ENCODE measurements around the gene PDE1A. TPM values are rescaled to one million over a fixed set of nuclear protein-coding genes. Genes with fewer than 3 reads are reported as not detected.
"Not testable (repeated sequence)": the region's sequence is repeated elsewhere in the genome, so short reads cannot be mapped to it uniquely, and the experiment has no call there.

The PDE1A gene
- total RNA-seq, 2 experiments from 2014 or later: not detected

DNA sequence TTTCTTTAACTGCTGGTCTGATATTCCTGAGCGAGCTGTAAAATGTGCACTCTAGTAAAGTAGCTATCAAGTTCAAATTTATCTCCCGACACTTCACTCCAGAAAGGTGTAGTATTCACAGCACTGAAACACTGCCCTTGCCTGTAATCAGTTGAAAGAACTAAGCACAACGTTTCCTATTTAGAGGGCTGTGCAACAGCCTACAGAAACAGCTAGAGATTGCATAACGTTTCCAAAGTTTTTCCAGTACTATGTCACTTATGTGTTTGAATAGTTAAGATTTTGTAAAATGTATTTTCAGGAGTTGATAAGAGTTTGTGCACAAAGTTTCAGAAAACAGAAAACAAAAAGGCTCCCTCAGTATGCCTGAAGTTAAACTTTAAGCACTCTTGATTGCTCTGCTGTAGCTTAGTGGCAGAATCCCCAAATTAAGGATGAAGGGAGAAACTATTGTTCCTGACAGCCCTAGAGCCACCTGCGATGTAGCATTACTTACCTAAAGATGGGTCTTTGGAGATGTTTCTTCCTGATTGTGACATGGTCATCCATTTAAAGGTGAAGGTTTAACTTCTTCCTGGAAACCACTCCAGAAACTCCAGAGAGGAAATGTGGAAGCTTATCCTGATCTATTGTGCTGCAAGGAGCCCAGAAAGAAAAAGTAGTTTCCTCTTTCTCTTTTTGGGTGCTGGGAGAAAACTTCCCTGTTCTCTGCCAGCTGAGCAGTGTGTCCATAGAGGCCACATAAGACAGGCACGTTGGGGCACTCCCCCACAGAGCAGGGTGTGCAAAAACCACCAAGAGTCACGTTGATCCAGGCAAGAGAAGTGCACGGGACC, 536 bp downstream of the PDE1A start:
- Mint-ChIP-seq H3K4me3 (no peak overlapping the region), H3K36me3 (no peaks in the 10 kb centered on the region), H3K9me3 (no peaks in the 10 kb centered on the region), H3K27me3 (no peaks in the 10 kb centered on the region), H3K4me1 (no peaks in the 10 kb centered on the region), H3K27ac (no peak overlapping the region)
- no peak for DNase-seq

DNA sequence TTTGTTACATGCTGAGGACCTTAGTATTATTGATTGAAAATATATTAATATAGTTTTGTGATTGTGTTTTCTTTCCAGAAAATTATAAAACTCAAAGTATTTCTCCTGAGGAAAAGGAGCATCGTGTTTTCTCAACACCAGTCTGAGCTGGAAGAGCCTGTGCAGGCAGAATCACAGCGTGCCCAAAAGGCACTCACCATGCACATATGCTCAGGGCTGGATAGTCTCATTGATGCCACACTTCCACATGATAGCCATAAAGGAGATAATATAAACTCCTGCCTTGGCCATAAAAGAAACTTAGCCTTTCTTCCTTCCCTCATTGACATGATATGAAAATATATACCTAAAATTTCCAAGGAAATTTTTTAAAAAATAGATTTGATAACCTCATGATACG, 4.0 kb downstream of the PDE1A start:
- H3K27ac Mint-ChIP-seq: no peak overlapping the region
- H3K4me3 Mint-ChIP-seq: no peak overlapping the region
- H3K36me3 Mint-ChIP-seq: no peaks in the 10 kb centered on the region
- no peaks in the 10 kb centered on the region for H3K4me1 Mint-ChIP-seq
- H3K9me3 Mint-ChIP-seq: no peaks in the 10 kb centered on the region
- DNase-seq: no peak
- no peaks in the 10 kb centered on the region for H3K27me3 Mint-ChIP-seq

DNA sequence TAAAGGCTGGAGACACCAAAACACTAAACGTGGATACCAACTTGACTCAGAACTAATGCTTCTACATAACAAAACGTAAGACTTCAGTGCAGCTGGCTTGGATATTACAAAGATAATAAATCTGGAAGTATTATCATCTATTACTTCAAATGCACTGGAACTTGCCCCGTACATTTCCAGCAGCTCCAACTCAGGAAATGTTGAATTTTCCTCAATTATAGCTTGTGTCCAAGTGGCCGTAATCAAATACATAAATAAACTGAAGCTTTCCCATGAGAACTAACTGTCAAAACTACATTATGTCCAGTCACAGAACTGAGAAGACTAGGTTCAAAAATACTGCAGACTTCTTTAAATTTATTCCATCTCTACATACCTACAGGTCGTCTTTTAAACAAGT, 6.2 kb downstream of the PDE1A start:
- Mint-ChIP-seq H3K4me3 (no peak overlapping the region), H3K9me3 (no peaks in the 10 kb centered on the region), H3K27ac (no peak overlapping the region), H3K36me3 (no peaks in the 10 kb centered on the region), H3K4me1 (no peaks in the 10 kb centered on the region), H3K27me3 (no peaks in the 10 kb centered on the region)
- DNase-seq: no peak

DNA sequence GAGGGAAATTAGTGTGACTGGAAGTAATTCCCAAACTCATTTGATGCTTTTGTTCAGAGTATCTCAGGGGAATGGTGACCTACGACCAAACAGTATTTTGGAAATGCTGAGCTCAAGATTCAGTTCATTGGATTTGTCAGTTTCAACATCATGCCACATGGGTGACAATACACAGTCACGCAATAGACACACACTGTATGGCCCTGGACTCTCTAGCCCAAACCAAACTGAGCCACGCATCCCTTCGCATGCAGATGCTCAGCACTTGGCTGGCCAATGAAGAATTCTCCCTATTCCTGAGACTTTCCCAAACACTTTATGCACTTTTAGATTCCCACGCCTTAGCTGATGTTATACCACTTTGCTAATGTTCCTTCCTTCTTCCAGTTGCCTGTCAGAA, 10.0 kb downstream of the PDE1A start:
- H3K36me3 Mint-ChIP-seq: no peaks in the 10 kb centered on the region
- DNase-seq: no peak
- H3K27me3 Mint-ChIP-seq: no peaks in the 10 kb centered on the region
- no peak overlapping the region for H3K4me3 Mint-ChIP-seq
- H3K9me3 Mint-ChIP-seq: no peaks in the 10 kb centered on the region
- no peaks in the 10 kb centered on the region for H3K4me1 Mint-ChIP-seq
- no peak overlapping the region for H3K27ac Mint-ChIP-seq

DNA sequence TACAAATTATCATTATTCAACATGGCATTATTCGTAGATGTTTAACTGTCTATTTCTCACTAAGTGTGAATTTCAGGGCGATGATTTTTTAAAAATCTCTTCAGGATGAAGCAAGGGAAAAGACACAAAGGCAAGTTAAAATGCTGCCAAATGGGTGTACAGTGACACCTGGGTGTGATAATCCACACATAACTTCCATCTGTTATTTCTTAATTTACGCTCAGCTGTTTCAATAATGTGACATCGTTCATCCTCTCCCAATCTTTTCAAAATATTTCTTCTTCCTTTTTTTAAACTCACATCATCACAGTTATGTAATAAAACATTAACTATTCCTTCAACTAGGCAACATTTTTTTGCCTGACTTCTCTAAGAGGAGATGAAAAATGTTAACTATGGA, 10.6 kb downstream of the PDE1A start:
- Mint-ChIP-seq H3K27me3 (no peaks in the 10 kb centered on the region), H3K4me1 (no peaks in the 10 kb centered on the region)

DNA sequence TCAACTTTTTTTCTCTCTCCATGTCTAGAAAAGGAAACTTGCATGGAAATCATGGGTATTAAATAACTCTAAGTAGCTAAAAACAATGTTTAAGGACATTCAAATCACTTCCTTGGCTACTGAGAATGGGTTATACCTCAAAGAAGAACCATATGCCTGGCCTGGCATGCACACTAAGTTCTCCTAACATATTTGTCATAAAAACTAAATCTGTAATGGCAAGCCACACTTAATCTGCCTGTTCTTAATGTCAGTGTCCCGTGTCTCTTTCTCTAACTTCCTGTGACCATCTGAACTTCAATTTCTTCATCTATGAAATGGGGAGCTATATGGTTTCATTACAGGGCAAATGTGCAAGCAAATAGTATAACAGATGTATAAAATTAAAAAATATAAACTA, 11.1 kb downstream of the PDE1A start:
- H3K36me3 Mint-ChIP-seq: no peaks in the 10 kb centered on the region
- no peak overlapping the region for H3K27ac Mint-ChIP-seq
- H3K27me3 Mint-ChIP-seq: no peaks in the 10 kb centered on the region
- DNase-seq: no peak
- H3K4me3 Mint-ChIP-seq: no peak overlapping the region
- no peaks in the 10 kb centered on the region for H3K9me3 Mint-ChIP-seq
- no peaks in the 10 kb centered on the region for H3K4me1 Mint-ChIP-seq

More for the DNA sequence above, 10.6 kb downstream of the PDE1A start:
- no peak overlapping the region for H3K4me3 Mint-ChIP-seq
- no peaks in the 10 kb centered on the region for H3K36me3 Mint-ChIP-seq
- H3K9me3 Mint-ChIP-seq: no peaks in the 10 kb centered on the region
- DNase-seq: no peak
- no peak overlapping the region for H3K27ac Mint-ChIP-seq

DNA sequence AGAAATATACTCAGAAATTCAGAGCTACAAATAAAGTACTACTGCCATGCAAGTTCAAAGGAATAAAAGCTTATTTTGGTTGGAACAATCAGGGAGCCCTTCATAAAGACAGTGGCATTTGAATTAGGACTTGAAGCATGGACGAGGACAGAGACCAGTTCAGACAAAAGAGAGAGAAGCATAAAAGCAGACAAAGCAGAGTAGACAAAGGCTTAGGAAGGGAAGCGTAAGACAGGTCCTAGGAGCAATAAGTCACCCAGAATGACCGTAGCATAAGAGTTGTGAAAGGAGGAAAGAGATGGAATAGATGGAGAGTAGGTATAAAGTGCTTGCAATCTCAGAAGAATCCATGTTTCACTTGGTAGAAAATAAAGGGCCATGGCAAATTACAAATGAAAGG, 14.0 kb downstream of the PDE1A start:
- Mint-ChIP-seq H3K27me3 (no peaks in the 10 kb centered on the region), H3K27ac (no peak overlapping the region), H3K4me1 (no peaks in the 10 kb centered on the region)

DNA sequence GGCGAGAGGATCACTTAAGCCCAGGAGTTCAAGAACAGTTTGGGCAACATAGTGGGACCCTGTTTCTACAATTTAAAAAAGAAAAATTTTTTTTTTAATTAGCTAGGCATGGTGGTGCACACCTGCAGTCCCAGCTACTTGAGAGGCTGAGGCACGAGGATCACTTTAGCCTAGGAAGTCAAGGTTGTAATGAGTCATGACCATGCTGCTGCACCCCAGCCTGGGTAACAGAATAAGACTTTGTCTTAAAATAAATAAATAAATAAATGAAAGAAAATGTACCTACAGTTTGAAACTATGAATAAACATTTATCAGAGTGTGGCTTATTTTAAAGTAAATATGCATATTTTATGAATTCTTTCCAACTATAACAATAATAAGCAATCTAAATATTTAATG, 16.7 kb downstream of the PDE1A start:
- H3K9me3 Mint-ChIP-seq: no peaks in the 10 kb centered on the region
- no peak for DNase-seq
- H3K27ac Mint-ChIP-seq: no peak overlapping the region
- H3K4me3 Mint-ChIP-seq: no peak overlapping the region
- no peaks in the 10 kb centered on the region for H3K36me3 Mint-ChIP-seq
- no peaks in the 10 kb centered on the region for H3K27me3 Mint-ChIP-seq
- H3K4me1 Mint-ChIP-seq: no peaks in the 10 kb centered on the region

More for the DNA sequence above, 14.0 kb downstream of the PDE1A start:
- Mint-ChIP-seq H3K4me3 (no peak overlapping the region), H3K36me3 (no peaks in the 10 kb centered on the region), H3K9me3 (no peaks in the 10 kb centered on the region)
- DNase-seq: no peak

DNA sequence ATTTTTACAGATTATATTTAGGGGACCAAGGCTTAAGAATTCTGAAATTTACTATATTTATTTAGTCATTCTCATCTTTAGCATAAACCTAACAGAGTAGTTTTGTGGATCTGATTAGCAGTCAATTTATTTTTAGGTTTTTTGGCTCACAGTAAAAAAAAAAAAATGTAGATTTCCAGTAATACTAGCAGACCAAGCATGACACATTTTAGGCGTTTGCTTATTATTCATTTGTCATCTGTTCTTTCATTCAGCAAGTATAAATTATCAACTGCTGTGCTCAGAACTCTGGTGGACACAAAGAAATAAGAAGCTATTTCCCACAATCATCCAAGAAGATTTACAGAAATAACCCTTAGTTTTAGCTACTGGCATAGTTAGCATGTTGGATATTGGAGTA, 20.6 kb downstream of the PDE1A start:
- no peaks in the 10 kb centered on the region for H3K36me3 Mint-ChIP-seq
- H3K4me3 Mint-ChIP-seq: no peak overlapping the region
- no peaks in the 10 kb centered on the region for H3K9me3 Mint-ChIP-seq
- no peaks in the 10 kb centered on the region for H3K27me3 Mint-ChIP-seq
- DNase-seq: no peak
- H3K4me1 Mint-ChIP-seq: no peaks in the 10 kb centered on the region
- H3K27ac Mint-ChIP-seq: no peak overlapping the region

DNA sequence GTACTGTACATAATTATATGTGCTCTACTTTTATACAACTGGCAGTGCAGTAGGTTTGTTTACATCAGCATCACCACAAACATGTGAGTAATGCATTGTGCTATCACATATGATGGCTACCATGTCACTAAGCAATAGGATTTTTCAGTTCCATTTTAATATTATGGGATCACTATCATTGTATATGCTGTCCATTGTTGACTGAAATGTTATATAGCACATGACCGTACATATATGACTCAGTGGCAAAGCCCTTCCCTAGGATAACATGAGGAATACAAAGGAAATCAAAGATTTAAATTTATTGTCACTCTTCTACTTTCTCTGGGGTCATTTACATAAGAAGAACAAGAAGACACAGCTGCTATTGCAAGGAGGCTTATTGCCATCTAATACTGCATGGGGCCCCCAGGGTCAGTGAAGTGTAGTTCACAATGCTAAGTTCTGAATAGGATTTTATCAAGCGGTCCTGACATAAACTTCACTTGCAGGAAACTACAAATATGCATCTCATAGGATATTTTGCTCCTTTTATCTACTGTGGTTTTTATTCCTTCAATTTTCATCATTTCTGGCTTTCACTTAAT, 21.8 kb downstream of the PDE1A start:
- no peaks in the 10 kb centered on the region for H3K4me1 Mint-ChIP-seq
- H3K27ac Mint-ChIP-seq: no peak overlapping the region
- H3K36me3 Mint-ChIP-seq: no peaks in the 10 kb centered on the region
- H3K4me3 Mint-ChIP-seq: no peak overlapping the region
- no peak for DNase-seq
- no peaks in the 10 kb centered on the region for H3K27me3 Mint-ChIP-seq
- H3K9me3 Mint-ChIP-seq: no peaks in the 10 kb centered on the region

DNA sequence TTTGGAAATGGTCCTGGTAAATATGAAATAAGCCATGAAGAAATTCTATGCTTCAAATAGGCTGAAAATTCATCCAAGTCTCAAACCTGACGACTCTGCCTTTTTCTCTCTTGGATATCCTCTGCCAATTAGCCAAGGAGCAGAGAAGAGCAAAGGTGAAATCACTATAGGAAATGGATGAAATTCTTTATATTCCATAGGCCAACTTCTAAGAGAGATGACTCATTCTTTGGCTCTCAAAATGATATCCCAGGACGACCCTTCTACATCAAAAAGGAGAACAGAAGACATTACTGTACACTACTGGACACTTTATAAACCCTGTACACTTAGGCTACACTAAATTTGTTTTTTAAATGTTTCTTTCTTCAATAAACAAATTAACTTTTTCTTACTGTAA, 22.7 kb downstream of the PDE1A start:
- Mint-ChIP-seq H3K4me1 (no peaks in the 10 kb centered on the region), H3K27ac (no peak overlapping the region), H3K9me3 (no peaks in the 10 kb centered on the region), H3K36me3 (no peaks in the 10 kb centered on the region), H3K4me3 (no peak overlapping the region), H3K27me3 (no peaks in the 10 kb centered on the region)
- no peak for DNase-seq

DNA sequence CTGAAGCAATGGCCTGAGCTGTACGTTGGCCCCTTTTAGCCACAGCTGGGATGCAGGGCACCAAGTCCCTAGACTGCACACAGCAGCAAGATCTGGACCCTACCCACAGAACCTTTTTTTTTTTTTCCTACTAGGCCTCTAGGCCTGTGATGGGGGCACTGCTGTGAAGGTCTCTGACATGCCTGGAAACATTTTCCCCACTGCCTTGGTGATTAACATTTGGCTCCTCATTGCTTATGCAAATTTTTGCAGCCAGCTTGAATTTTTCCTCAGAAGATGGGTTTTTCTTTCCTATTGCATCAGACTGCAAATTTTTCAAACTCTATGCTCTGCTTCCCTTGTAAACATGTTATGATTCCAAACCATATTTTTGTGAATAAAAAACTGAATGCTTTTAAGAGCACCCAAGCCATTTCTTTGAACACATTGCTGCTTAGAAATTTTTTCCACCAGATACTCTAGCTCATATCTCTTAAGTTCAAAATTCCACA, 33.5 kb downstream of the PDE1A start:
- Mint-ChIP-seq H3K4me3 (no peak overlapping the region), H3K4me1 (no peaks in the 10 kb centered on the region), H3K27me3 (no peaks in the 10 kb centered on the region), H3K9me3 (no peaks in the 10 kb centered on the region), H3K27ac (no peak overlapping the region), H3K36me3 (no peaks in the 10 kb centered on the region)
- no peak for DNase-seq

DNA sequence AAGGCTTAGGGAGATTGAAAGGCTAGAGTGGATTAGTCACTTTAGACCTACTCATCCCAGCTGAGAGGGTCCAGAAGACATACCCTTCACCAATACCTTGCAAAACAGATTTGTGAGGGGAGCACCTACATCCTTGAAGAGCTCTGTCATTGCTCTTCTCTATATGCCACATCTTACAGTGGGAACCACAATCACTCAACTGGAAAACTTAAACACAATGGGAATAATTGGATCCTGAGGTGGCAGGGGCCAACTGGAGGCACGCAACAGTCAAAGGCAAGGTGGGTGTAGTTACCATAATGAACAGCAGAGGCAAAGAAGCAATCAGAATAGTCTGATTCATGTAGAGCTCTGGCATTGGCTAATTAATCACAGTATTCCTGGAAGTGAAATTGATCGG, 35.4 kb downstream of the PDE1A start:
- Mint-ChIP-seq H3K36me3 (no peaks in the 10 kb centered on the region), H3K9me3 (peaks cover 4% of the 10 kb centered on the region), H3K27me3 (no peaks in the 10 kb centered on the region), H3K4me1 (no peaks in the 10 kb centered on the region), H3K4me3 (no peak overlapping the region), H3K27ac (no peak overlapping the region)
- DNase-seq: no peak

DNA sequence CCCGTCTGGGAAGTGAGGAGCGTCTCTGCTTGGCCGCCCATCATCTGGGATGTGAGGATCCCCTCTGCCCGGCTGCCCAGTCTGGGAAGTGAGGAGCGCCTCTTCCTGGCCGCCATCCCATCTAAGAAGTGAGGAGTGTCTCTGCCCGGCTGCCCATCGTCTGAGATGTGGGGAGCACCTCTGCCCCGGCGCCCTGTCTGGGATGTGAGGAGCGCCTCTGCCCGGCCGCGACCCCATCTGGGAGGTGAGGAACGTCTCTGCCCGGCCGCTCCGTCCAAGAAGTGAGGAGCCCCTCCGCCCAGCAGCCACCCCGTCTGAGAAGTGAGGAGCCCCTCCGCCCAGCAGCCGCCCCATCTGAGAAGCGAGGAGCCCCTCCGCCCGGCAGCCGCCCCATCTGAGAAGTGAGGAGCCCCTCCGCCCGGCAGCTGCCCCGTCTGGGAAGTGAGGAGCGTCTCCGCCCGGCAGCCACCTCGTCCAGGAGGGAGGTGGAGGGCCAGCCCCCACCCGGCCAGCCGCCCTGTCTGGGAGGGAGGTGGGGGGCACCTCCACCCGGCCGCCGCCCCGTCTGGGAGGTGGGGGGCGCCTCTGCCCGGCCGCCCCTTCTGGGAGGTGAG, 40.5 kb downstream of the PDE1A start:
- not testable (repeated sequence) for H3K4me3 Mint-ChIP-seq, H3K27me3 Mint-ChIP-seq, H3K27ac Mint-ChIP-seq, H3K4me1 Mint-ChIP-seq, DNase-seq, H3K36me3 Mint-ChIP-seq
- H3K9me3 Mint-ChIP-seq: peaks cover 22% of the 10 kb centered on the region

DNA sequence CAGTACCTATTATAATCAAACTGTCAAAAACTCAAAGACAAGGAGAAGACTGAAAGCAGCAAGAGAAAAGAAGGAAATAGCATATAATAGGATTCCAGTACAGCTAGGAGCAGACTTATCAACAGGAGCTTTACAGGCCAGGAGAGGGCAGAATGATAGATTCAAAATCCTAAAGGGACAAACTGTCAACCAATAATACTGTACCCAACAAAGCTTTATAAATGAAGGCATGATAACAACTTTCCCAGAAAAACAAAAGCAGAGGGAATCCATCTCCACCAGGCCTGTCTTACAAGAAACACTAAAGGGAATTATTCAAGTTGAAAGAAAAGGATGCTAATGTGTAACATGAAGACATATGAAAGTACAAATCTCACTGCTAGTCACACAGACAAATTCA, 42.0 kb downstream of the PDE1A start:
- Mint-ChIP-seq H3K27ac (no peak overlapping the region), H3K4me1 (no peaks in the 10 kb centered on the region), H3K36me3 (peaks cover 3% of the 10 kb centered on the region), H3K27me3 (no peaks in the 10 kb centered on the region), H3K4me3 (no peak overlapping the region), H3K9me3 (peaks cover 22% of the 10 kb centered on the region)
- no peak for DNase-seq

DNA sequence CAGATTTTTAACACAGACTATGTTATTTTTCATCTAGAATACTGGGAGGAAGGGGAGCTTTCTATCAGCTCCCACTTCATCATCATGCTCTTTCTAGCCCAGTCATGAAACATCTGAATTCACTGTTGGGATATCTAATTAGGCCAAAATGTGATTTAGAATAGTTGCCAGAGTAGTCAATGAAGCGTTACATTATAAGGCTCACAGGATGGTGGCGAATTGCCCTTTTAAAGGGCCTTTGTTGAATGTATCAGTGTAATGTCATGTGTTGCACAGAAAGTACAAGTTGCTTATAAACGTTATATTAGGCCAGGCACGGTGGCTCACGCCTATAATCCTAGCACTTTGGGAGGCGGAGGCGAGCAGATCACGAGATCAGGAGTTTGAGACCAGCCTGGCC, 45.6 kb downstream of the PDE1A start:
- Mint-ChIP-seq H3K9me3 (peaks cover 23% of the 10 kb centered on the region), H3K4me1 (no peaks in the 10 kb centered on the region), H3K36me3 (peaks cover 3% of the 10 kb centered on the region), H3K27ac (no peak overlapping the region), H3K4me3 (no peak overlapping the region), H3K27me3 (no peaks in the 10 kb centered on the region)
- DNase-seq: no peak

Measured in activated naive CD8-positive, alpha-beta T cell treated with anti-CD3 and anti-CD28 coated beads for 36 hours (primary cell).